ENCODE results near the gene SVBP. TPM values are rescaled to one million over a fixed set of nuclear protein-coding genes. Genes with fewer than 3 reads are reported as not detected.

SVBP gene
- total RNA-seq, 1 donor from 2014 or later = 47.5 TPM

DNA sequence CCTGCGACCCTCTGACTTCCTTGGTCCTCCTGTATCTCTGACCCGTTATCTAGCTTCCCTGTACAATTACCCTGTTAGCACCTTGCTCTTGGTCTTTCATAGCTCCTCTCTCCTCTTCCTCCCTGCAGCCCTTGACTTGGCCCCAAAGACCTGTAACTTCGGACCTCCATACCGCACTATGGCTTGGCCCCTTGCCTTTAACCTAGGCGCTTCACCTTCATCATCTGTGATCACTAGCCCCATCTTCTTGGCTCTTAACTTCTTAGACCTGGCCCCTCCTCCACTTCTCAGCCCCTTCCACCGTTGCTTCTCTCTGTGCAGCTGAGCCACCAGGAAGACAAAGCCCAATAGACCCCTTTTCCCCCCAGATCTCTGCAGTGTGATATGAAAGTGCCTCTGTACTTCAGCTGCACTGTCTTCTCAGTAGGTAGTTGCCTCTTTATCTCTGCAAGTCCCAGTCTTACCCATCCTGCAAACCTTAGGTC, 30.0 kb upstream of the SVBP start:
- TF ChIP-seq, protein P1, sequence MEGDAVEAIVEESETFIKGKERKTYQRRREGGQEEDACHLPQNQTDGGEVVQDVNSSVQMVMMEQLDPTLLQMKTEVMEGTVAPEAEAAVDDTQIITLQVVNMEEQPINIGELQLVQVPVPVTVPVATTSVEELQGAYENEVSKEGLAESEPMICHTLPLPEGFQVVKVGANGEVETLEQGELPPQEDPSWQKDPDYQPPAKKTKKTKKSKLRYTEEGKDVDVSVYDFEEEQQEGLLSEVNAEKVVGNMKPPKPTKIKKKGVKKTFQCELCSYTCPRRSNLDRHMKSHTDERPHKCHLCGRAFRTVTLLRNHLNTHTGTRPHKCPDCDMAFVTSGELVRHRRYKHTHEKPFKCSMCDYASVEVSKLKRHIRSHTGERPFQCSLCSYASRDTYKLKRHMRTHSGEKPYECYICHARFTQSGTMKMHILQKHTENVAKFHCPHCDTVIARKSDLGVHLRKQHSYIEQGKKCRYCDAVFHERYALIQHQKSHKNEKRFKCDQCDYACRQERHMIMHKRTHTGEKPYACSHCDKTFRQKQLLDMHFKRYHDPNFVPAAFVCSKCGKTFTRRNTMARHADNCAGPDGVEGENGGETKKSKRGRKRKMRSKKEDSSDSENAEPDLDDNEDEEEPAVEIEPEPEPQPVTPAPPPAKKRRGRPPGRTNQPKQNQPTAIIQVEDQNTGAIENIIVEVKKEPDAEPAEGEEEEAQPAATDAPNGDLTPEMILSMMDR (conservative IDR thresholded peaks at IDR 0.05; ENCODE audit: low read depth, low read length) = no peak
- no peak for DNase-seq (ENCODE audit: low read depth)
- H3K4me3 ChIP-seq (ENCODE audit: low read depth, low read length) = peak overlapping the region; percentile 93

DNA sequence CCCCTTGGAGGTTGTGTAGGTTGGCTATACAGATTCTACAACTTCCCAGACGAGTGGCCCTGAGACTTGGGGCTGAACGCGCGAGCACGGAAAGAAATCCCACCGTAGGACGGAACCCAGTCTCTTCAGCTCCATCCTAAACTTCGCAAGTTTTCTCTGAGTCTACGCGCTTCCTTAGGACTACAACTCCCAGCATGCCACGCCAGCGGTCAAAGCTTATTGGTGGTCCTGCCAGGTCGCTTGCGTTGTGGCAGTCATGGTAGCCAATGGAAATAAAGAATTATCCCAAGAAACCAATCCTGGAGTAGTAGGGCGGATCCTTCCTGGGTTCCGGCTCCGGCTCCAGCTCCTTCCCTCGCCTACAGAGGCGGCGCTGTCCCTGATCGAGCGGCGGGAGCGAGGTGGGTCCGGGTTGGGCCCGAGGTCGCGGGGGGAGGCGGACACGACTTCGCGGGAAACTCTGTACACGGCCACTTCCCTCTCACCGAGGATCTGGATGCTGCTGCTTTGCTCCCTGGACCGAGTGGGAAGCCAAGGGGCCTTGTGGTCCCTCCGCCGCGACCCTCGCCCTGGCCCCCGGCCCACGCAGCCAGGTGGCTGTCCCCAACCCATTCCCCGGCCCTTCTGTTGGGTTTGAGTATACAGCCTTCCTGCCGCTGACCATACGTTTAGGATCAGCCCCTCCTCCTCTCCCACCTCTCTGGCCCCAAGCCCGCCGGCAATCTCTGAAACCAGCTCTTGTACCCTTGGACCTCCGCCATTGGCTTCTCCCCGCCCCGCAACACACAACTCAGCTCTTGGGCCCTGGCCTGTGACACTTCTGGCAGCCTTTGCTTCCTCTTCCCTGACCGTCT, 29.3 kb upstream of the SVBP start, which contains the start of gene ZNF691:
ZNF691 (plus strand) TSS at position 357 of the 854 bp plus-strand sequence. CDS start 3,046 bp downstream, outside the sequence.
- peak within 1 kb of the TSS; percentile 93 for H3K4me3 ChIP-seq (ENCODE audit: low read depth, low read length)
- peak; percentile 91 for DNase-seq (ENCODE audit: low read depth)
- TF ChIP-seq, protein P1 (conservative IDR thresholded peaks at IDR 0.05; ENCODE audit: low read depth, low read length) = peak; percentile 47

DNA sequence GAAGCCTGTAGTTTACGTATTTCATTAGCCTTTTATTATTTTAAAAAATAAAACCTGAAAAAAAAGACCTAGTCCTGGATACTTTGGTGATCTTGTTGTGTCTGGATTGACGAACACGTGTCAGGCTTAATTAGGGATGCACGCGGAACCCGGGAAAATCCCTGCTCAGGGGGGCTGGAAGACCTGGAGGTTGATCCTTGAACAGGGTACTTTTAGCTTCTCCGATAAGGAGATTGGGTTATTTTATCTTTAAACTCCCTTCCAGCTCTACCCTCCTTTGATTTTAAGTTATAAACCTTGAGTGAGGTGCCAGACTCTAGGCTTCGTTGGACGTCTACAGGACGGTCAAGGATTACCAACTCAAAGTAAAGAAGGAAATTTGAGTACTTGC, 28.7 kb upstream of the SVBP start:
- no peak for DNase-seq (ENCODE audit: low read depth)

DNA sequence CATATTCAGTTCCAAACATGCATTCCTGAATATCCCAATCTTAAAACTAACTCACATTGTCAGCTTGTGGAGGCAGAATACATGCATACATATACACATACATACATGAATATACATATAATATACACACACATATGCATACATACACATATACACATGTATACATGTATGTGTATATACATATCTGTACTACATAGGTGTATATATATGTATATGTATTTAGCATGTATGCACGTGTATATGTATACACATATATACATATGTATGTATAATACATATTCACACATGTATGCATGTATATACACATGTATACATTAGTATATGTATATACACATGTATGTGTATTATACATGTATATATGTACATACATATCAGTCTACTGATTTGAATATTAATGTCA, 28.0 kb upstream of the SVBP start:
- no peak for DNase-seq (ENCODE audit: low read depth)
- no peak overlapping the region for H3K4me3 ChIP-seq (ENCODE audit: low read depth, low read length)
- TF ChIP-seq, protein P1 (conservative IDR thresholded peaks at IDR 0.05; ENCODE audit: low read depth, low read length) = no peak

More for the DNA sequence above, 28.7 kb upstream of the SVBP start:
- TF ChIP-seq, protein P1 (conservative IDR thresholded peaks at IDR 0.05; ENCODE audit: low read depth, low read length) = no peak
- H3K4me3 ChIP-seq (ENCODE audit: low read depth, low read length) = peak overlapping the region; percentile 93

DNA sequence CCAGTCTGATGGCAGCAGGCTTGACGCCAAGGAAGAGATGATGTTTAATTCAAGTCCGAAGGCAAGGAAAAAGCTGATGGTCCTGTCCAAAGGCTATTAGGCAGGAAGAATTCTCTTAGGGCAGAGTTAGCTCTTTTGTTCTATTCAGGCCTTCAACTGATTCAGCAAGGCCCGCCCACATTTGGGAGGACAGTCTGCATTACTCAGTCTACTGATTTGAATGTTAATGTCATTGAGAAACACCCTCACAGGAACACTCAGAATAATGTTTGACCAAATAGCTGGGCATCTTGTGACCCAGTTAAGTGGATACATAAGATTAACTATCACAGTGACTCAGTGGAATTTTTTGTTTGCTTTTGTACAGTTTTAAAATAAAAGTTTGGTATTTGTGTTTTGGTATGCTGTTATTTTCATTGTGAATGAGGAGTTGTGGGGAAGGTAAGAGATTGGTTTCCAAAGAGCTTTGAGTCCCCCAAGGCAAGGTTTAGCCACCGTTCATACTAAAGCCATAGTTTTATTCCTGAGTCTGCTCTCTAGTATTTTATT, 27.5 kb upstream of the SVBP start:
- no peak overlapping the region for H3K4me3 ChIP-seq (ENCODE audit: low read depth, low read length)
- DNase-seq (ENCODE audit: low read depth) = peak; percentile 89
- TF ChIP-seq, protein P1 (conservative IDR thresholded peaks at IDR 0.05; ENCODE audit: low read depth, low read length) = no peak

DNA sequence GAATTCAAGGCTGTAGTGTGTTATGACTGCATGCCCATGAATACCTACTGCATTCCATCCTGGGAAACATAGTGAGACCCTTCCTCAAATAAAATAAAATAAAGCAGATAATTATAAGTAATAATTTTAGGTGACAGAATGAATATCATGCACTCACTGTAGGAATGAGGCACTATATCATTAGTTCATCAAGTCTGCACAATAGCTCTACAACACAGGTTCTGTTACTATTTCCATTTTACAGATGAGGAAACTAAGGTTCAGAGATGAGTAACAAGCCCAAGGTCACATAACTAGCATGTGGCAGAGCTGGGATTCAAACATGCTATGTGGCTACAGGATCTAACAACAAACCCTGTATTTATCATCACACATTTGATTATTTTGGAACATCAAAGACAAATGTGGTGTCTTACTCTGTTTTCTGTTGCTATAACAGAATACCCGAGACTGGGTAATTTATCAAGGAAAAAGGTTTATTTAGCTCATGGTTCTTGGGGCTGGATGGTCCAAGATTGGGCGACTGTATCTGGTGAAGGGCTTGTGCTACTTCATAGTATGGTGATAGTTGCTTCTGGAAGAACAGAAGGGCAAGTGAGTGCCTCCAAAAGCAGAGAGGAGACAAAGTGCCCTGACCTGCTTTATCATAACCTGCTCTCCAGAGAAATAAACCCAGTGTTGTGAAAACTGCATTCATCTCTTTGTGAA, 24.4 kb upstream of the SVBP start:
- DNase-seq (ENCODE audit: low read depth) = no peak
- H3K4me3 ChIP-seq (ENCODE audit: low read depth, low read length) = no peak overlapping the region
- TF ChIP-seq, protein P1 (conservative IDR thresholded peaks at IDR 0.05; ENCODE audit: low read depth, low read length) = no peak
